GM21515 (cell line): ENCODE results near the gene PWWP2B.

ENCODE experiments used
- ATAC-seq: cut with Tn5 transposase; IDR thresholded peaks from one replicate; pipeline ENCODE4 v1.9.1; 2021; ENCODE audit not compliant: unreplicated experiment

PWWP2B gene

GRCh38 chr10:132393695-132394181, 3.3 kb upstream of the PWWP2B start:
- ATAC-seq, result no peak

DNA sequence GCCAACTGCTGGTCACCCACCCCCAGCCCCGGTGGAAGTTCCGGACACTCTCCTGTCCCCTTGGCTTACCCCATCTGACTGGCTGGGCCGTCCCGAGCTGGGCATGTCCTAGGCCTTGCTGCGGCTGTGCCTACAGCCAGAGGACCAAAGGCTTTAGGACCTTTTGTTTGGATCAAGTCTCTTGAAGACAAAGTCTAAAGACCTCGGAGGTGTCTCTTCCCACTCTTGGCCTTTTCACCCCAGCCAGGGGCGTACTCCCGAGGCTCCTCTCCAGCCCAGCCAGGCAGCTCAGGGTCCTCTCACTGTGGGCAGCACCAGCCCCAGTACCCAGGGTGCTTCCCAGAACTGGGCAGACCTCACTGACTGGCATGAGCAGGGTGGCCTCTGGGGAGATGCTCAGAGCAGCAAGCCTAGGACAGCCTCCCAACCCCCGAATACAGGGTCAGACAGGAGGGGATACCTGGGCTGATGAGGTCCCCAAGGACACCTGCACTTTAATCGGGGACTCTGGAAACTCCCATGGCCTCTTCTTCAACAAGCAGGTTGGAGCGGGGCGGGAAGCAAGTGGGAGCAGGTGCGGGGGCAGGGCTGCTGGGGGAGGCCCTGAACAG, 2.7 kb upstream of the PWWP2B start:
- no peak for ATAC-seq

DNA sequence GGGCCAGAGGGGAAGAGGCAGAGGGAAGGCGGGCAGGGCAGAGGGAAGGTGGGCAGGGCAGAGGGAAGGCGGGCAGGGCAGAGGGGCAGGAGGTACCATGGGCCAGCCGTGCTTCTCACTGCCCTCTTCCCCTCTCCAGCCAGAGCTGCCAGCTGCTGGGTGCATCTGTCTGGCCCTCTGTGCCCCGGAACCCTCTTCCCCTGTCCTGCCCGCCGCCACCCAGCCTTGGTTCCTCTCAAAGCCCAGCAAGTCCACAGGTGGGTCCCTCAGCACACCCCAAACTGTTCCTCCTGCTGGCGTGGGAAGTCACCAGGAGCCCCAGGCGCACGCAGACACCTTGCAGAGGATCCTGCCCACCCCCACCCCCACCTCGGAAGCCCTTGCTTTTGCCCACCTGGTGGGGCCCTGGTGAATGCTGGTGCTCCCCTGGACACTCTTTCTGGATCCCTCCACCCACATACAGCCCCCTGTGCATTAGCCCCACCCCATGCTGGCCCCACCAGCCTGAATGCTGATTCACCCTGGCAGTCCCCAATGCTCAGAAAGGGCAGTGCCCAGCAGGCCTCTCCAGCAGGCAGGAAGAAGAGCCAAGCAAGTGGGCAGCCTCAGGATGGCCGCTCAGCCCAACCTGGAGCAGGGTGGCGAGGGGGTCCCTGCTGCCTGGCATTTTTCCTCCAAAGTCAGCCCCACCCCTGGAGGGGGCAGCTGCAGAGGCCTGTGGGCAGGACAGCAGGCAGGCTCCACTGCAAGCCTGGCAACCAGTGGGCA, 1.9 kb upstream of the PWWP2B start:
- no peak for ATAC-seq

DNA sequence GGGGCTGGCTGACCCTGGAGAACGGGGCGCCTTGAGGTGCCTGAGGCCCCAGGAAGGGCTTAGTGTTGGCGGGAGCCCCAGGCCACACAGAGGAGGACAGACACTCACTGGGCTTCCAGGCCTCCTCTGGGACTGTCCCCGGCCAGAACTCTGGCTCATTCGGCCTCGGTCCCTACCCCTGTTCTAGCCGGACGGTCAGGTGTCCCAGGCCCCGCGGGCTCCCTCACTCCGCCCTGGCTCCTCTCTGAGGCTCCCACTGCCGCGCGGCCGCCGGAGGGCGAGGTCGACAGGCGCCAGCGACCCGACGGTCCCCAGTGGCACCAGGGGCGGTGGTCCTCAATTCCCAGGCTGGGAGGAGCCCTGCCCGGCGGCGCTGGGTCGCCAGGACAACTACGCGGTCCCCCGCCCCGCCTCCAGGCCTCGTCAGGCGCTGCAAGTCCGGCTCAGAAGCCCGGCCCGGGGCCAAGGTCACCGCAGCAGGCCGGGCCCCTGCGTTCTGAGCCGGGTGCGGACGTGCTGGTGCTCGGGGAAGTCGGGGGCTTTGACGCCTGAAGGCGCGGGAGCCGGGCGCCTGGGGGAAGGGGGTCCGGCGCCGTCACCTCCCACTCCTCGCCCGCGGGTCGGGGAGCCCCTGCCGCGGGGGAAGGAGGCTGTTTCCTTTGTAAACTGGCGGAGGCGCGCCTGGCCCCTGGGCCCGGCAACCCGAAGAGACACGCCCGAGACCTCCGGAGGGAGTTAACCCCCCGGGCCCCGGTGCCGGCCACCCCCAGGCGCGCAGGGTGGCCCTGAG, 1.1 kb upstream of the PWWP2B start:
- ATAC-seq, result no peak

DNA sequence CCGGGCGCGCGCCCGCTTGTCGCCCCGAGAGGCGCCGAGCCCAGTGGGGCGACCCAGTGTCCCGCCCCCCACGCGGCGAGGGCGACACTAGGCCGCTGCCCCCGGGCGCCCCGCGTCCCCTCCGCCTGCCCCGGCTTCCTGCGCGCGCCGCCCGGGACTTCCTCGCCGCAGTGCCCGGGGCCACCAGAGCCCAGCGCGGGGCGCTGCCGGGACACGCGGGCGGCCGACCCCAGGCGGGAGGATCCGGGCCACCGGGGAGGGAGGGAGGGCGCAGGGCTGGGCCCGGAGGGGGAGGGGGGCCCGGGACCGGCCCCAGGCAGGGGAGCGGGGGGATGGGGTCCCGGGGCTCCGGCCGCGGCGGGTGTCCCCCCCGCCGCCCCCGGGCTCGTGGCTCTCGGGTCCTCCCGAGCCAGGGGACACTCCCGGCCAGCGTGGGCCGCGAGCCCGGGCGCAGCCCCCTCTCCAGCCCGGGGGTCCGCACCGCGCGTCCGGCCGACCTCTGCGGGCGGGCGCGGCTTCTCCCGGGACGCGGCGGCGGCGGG, 435 bp upstream of the PWWP2B start:
- ATAC-seq, result peak; percentile 35

DNA sequence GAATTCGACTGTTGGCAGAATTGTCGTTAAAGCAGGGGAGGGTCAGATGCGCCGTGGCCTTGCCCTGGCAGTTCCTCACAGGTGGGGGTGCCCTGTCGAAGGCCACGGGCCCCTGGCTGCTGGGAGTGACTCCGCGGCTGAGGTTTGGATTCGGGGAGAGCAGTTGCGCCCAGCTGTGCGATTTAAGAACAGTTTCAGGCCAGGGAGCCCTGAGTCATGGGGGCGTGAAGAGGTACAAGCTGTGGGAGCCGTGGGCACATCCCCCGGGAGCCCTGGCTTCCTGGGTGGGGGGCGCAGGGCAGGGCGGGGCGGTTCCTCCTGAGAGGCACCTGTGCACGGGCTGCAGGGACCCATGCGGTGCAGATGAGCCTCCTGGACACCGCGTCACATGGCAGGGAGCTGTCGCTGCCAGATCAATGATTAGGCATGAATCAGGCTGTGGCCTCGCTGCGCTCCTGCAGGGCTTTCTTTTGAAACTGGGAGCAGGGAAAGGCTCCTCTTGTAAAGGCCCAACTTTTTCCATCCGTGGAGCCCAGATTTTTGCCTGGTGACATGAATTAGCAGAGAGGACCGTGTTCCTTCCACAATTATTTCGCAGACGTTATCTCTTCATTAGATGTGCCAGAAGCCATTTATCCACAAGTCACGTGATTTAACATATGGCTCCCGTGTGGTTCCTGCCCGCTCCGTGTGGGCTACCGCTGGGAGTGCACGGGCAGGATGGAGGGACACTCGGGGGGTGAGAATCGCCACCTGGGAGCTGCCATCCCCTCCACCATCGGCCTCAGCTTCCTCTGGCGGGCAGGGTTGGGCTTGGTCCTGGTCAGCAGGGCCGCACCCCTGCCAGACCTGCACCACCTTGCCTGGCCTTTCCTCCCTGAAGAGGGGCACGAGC, 918 bp downstream of the PWWP2B start:
- ATAC-seq, result no peak

GRCh38 chr10:132398566-132398991, 1.6 kb downstream of the PWWP2B start:
- ATAC-seq, result no peak

DNA sequence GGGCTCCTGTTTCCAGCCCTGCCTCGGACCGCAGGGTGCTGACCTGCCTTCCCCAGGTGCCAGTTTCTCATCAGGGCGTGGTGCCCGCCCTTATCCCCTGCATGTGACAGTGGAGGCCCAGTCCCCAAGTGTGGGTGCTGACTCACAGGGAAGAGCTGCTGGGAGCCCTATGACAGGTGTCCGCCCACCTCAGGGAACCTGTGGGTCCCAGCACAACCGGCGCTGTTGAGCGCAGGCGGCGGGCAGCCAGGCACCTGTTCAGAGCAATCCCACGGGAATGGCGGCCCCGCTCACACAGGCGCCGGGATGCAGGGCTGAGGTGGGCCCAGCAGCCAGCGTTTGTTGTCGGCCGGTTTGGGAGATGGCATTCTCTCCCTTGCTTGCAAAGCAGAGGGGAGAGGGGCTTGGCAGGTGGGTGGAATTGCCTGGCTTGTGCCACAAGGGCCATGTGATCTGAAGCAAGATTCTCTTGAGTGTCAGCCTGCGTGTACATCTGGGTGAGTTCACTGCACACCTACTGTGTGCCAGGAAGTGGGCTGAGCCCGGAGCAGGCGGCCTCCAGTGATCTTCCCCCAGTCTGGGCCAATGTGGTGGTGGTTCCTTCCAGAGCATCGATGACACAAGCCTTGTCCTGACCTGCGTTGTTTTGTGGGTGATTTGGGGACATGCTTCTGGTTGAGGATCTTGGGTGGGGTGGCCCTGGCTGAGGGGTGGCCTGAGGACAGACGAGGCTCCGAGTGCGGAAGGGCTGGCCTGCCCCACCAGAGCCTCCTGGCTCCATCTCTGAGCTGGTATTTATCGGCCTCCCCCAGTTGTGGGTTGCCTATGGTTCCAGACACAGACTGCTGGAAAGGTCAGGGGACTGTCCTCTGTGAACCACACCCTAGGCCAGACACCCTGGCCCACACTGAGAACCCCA, 2.4 kb downstream of the PWWP2B start:
- ATAC-seq, result no peak

DNA sequence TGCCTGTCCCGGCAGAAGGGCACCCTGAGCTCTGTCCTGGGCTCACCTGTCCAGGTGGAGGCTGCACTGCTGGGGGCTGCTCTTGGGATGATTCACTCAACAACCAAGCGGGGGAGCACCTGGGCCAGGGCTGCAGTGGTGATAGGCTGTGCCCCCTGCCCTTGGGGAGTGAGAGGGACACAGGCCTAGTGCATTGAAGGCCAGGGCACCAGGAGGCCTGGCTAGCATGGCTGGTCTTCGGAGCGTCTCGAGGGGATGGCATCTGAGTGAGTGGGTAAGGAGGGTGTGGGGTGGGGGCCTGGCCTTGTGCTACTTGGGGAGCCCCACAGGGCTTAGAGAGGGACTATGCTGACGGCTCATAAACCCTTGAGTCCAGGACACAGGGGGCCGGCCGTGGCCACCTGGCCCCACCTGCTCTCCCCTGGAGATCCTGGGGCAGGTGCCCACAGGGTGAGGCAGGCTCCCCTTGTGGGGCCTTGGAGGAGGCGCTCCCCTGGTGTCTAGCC, 3.1 kb downstream of the PWWP2B start:
- ATAC-seq, result no peak

GRCh38 chr10:132400547-132401151, 3.6 kb downstream of the PWWP2B start:
- ATAC-seq, result no peak

DNA sequence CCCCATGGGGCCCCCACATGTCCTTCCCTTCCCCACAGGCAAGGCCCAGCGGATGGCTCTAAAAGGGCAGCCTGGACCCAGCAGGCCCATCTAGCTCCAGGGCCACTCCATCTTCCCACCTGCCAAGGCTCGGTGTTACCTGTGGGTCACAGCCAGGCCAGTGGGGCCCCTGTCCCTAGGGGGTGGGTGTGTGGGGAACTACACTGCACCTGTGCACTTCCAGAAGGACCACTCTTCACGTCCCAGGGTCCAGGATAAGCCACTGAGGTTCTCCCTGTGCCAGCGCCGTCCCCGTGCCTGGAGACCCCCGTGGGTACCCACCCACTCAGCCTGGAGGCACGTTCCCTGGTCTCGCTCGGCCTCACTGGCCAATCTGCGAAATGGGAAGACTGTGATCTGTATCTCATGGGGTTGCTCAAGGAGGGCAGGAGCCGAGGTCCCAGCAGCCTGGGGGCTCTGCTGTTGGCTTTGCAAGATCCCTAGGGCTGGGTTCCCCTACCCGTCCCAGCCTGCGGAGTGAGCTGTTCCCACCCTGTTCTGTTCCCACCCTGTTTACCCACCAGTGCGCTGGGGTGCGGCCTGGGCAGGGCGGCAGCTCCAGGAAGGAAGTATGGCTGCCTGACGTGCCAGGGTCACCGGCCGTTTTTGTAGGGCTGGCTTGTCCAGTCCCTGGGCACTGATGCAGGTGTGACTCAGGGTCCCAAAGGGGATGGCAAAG, 4.6 kb downstream of the PWWP2B start:
- ATAC-seq, result no peak

DNA sequence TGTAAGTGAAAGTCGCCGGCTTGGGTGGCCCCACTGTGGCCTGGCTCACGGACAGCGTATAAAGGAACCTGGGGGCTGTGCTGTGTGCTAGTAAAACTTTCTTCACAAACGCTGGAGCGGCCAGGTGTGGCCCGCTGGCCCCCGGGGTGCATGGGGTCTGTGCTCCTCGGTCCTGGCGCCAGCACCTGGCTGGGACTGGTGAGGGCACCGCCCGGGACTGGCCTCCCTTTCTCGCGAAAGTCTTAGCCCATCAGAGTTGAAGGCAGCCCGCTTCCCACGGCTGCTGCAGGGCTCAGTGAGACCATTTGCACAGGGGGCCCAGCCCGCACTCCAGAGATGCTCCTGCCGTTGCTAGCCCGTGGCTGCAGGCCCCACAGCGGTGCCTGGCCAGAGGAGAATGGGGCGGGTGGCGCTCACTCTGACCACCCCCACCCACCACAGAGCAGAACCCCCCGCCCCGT, 5.8 kb downstream of the PWWP2B start:
- ATAC-seq, result no peak

GRCh38 chr10:132403511-132404168, 6.6 kb downstream of the PWWP2B start:
- no peak for ATAC-seq

DNA sequence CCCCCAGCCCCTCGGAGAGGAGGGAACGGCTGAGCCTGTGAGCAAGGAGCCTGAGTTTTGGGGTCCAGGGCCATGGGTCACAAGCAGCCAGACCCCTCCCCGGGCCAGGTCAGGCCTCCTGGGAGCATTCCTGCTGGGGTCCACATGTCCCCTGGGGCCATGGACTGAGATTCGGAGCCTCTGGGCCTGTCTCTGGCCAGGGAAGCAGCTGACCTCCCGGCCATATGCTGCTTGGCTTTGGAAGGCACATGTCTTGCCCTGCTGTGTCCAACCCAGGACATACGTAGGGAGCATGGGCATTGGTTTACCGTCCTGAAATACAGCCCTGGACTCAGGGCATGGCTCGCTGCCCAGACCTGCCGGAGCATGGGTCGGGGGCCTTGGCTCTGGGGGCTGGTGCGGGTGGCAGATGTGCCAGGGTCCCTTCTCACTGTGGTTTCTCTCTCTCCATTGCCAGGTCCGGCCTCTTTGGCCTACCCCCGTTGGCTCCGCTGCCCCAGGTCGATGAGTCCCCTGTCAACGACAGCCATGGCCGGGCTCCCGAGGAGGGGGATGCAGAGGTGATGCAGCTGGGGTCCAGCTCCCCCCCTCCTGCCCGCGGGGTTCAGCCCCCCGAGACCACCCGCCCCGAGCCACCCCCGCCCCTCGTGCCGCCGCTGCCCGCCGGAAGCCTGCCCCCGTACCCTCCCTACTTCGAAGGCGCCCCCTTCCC, 7.3 kb downstream of the PWWP2B start:
- ATAC-seq, result no peak

- ATAC-seq, result no peak
These were observed 8.0 kb downstream of the PWWP2B start for GRCh38 chr10:132404911-132405462.

- ATAC-seq, result no peak
These were observed 8.5 kb downstream of the PWWP2B start for GRCh38 chr10:132405463-132405991.
